SH-SY5Y (cell line): ENCODE data around the gene COPRS.

ENCODE experiments used
- GATA2 ChIP-seq: IDR thresholded peaks from 2 replicates; pipeline ENCODE4 v1.6.1; 2011; ENCODE audit warnings: mild to moderate bottlenecking, low read depth, low read length
- GATA3 ChIP-seq: IDR thresholded peaks from 2 replicates; pipeline ENCODE4 v1.6.1; 2011; ENCODE audit warnings: low read depth, mild to moderate bottlenecking, low read length, moderate library complexity

Gene COPRS, protein sequence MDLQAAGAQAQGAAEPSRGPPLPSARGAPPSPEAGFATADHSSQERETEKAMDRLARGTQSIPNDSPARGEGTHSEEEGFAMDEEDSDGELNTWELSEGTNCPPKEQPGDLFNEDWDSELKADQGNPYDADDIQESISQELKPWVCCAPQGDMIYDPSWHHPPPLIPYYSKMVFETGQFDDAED

GRCh38 chr17:31858642-31859486 is at the start of gene COPRS:
Gene COPRS, minus strand, starts transcription at chr17:31859244. Its CDS starts 45 bp downstream, at chr17:31859199.
- TF ChIP-seq GATA3 (no peak), GATA2 (no peak)

GRCh38 chr17:31908386-31908785 is 49.3 kb upstream of the COPRS start:
- TF ChIP-seq GATA2 = no peak
- no peak for TF ChIP-seq GATA3

DNA sequence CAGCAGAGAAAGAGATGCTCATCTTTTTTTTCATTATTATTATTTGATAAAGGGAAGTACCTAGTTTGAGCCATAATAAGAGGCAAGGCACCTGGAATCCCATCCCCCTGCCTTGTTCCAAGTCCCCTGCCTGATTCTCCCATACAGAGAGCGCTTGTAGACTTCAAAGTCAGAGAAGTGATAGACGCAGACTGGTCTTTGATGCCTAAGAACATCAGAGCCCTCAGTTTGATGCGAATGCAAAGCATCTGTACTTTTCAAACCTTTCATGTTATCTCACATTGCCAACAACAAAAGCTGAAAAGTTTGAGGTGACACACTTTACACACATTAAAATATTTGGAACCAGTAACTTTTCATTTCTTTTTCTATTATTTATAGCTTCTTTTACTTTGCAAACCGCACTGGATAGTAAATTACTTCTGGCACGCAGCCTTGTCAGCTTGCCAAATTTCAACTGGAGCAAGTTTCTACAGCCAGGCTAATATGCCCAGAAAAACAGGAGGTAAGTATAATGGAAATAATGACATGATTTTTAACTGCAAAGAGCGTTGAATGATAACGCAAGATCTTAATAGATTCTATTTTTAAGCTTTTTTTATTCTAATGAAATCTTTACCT is 48.4 kb upstream of the COPRS start:
- TF ChIP-seq GATA2 (no peak), GATA3 (no peak)

GRCh38 chr17:31903401-31903800 is 44.4 kb upstream of the COPRS start:
- TF ChIP-seq GATA2 (no peak), GATA3 (no peak)

DNA sequence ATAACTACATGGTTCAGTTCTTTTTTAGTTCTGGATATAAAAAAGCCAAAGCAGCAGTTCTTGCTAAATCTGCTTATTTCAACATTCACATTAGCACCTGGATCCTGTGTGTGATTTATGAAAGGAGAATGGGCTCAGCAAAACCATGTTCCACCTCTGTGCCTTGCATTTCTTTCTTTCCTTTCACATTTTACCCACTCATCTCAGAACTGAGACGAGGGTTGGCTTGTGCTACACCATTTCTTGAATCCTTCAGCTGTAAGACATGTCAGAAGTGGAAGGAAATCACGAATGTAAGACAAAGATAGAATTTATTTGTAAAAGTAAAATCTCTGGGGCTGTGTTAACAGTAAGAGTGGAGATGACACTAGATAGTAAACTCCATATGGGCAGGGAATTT is 43.6 kb upstream of the COPRS start:
- no peak for TF ChIP-seq GATA3
- no peak for TF ChIP-seq GATA2

- TF ChIP-seq GATA3 (no peak), GATA2 (no peak)
Observed at GRCh38 chr17:31900877-31901276, 41.8 kb upstream of the COPRS start.

- no peak for TF ChIP-seq GATA2
- TF ChIP-seq GATA3 = no peak
Observed at GRCh38 chr17:31888124-31888523, 29.1 kb upstream of the COPRS start.

GRCh38 chr17:31882571-31882970 is 23.5 kb upstream of the COPRS start:
- no peak for TF ChIP-seq GATA3
- no peak for TF ChIP-seq GATA2

GRCh38 chr17:31880311-31880710 is 21.3 kb upstream of the COPRS start:
- TF ChIP-seq GATA2 (no peak), GATA3 (no peak)

- TF ChIP-seq GATA2 (no peak), GATA3 (no peak)
Observed at GRCh38 chr17:31878703-31879073, 19.6 kb upstream of the COPRS start.

- no peak for TF ChIP-seq GATA3
- no peak for TF ChIP-seq GATA2
Observed at GRCh38 chr17:31877911-31878702, 19.1 kb upstream of the COPRS start.

DNA sequence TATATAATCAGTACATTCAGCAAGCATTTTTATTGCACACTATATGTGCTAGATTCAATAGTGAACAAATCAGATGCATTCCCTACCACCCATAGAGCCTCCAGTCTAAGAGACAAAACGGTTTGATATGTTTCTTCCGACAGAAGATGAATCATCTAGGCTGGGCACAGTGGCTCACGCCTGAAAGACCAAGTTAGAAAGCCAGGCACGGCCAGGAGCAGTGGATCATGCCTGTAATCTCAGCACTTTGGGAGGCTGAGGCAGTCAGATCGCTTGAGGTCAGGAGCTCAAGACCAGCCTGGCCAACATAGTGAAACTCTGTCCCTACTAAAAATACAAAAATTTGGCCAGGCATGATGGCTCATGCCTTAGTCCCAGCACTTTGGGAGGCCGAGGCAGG is 18.3 kb upstream of the COPRS start:
- TF ChIP-seq GATA3 = no peak
- no peak for TF ChIP-seq GATA2

GRCh38 chr17:31875081-31875480 is 16.0 kb upstream of the COPRS start:
- no peak for TF ChIP-seq GATA2
- TF ChIP-seq GATA3 = no peak
